ENCODE results near the gene RBM48. TPM values are rescaled to one million over a fixed set of nuclear protein-coding genes. Genes with fewer than 3 reads are reported as not detected.
A peak's percentile ranks its signal among the peaks of the same experiment; 100 is the strongest.
"Not testable (repeated sequence)": the region's sequence is repeated elsewhere in the genome, so short reads cannot be mapped to it uniquely, and the experiment has no call there.

Gene RBM48
- 7.3 and 9.2 TPM in 2 replicates for total RNA-seq

GRCh38 chr7:92528188-92528957 lies at the start of gene RBM48, which contains the start of gene PEX1:
TSS of gene RBM48 (plus strand) at chr7:92528795. CDS start at chr7:92528814, 19 bp downstream.
TSS of gene PEX1 (minus strand) at chr7:92528520. CDS start at chr7:92528435, 85 bp downstream.
- peak; percentile 98 to 100 for DNase-seq (ENCODE audit: low read depth in 2 of 2)

- not testable (repeated sequence) for DNase-seq (ENCODE audit: low read depth in 2 of 2)
These were observed 49.4 kb upstream of the RBM48 start for GRCh38 chr7:92479146-92479545.

- not testable (repeated sequence) for DNase-seq (ENCODE audit: low read depth in 2 of 2)
These were observed 45.0 kb upstream of the RBM48 start for GRCh38 chr7:92483624-92484023.

GRCh38 chr7:92484226-92484625 lies 44.4 kb upstream of the RBM48 start:
- DNase-seq (ENCODE audit: low read depth in 2 of 2) = not testable (repeated sequence)

GRCh38 chr7:92485267-92485892 lies 43.2 kb upstream of the RBM48 start:
- DNase-seq (ENCODE audit: low read depth in 2 of 2) = no peak

- no peak for DNase-seq (ENCODE audit: low read depth in 2 of 2)
These were observed 42.6 kb upstream of the RBM48 start for GRCh38 chr7:92485974-92486373.

GRCh38 chr7:92487804-92488203 lies 40.8 kb upstream of the RBM48 start:
- no peak for DNase-seq (ENCODE audit: low read depth in 2 of 2)

- peak in 1 of 2 donors; percentile 70 for DNase-seq (ENCODE audit: low read depth in 2 of 2)
These were observed 39.0 kb upstream of the RBM48 start for GRCh38 chr7:92489634-92490033.

- no peak for DNase-seq (ENCODE audit: low read depth in 2 of 2)
These were observed 31.7 kb upstream of the RBM48 start for GRCh38 chr7:92496876-92497275.

GRCh38 chr7:92498557-92498956 lies 30.0 kb upstream of the RBM48 start:
- no peak for DNase-seq (ENCODE audit: low read depth in 2 of 2)

- DNase-seq (ENCODE audit: low read depth in 2 of 2) = no peak
These were observed 24.8 kb upstream of the RBM48 start for GRCh38 chr7:92503767-92504166.

GRCh38 chr7:92504563-92504962 lies 24.0 kb upstream of the RBM48 start:
- DNase-seq (ENCODE audit: low read depth in 2 of 2) = no peak

- no peak for DNase-seq (ENCODE audit: low read depth in 2 of 2)
These were observed 22.2 kb upstream of the RBM48 start for GRCh38 chr7:92506363-92506762.

GRCh38 chr7:92508946-92509345 lies 19.6 kb upstream of the RBM48 start:
- no peak for DNase-seq (ENCODE audit: low read depth in 2 of 2)

GRCh38 chr7:92513167-92513902 lies 15.3 kb upstream of the RBM48 start:
- DNase-seq (ENCODE audit: low read depth in 2 of 2) = no peak

GRCh38 chr7:92517631-92518030 lies 11.0 kb upstream of the RBM48 start:
- DNase-seq (ENCODE audit: low read depth in 2 of 2) = no peak

GRCh38 chr7:92520024-92520423 lies 8.6 kb upstream of the RBM48 start:
- no peak for DNase-seq (ENCODE audit: low read depth in 2 of 2)

- DNase-seq (ENCODE audit: low read depth in 2 of 2) = no peak
These were observed 5.5 kb upstream of the RBM48 start for GRCh38 chr7:92523110-92523509.

- peak; percentile 32 to 71 for DNase-seq (ENCODE audit: low read depth in 2 of 2)
These were observed 1.1 kb upstream of the RBM48 start for GRCh38 chr7:92527300-92528187.

- DNase-seq (ENCODE audit: low read depth in 2 of 2) = no peak
These were observed 316 bp downstream of the RBM48 start for GRCh38 chr7:92528958-92529264.

GRCh38 chr7:92534572-92534971 lies 6.0 kb downstream of the RBM48 start:
- no peak for DNase-seq (ENCODE audit: low read depth in 2 of 2)
